ENCODE results near the gene AATK. TPM values are rescaled to one million over a fixed set of nuclear protein-coding genes. Genes with fewer than 3 reads are reported as not detected.

AATK gene
- total and polyA plus RNA-seq, 2 experiments from 2014 or later: 1.1 to 5.0 TPM

- no peak for TF ChIP-seq ZNF462 (CRISPR knock-in tag; IDR thresholded peaks at IDR 0.05)
- TF ChIP-seq STAT1 (IDR thresholded peaks at IDR 0.05; ENCODE audit: unreplicated experiment): no peak
- no peak for TF ChIP-seq CTCF (conservative IDR thresholded peaks at IDR 0.05; ENCODE audit: low read depth in 2 of 2)
- no peak for TF ChIP-seq NANOG (IDR thresholded peaks at IDR 0.05; ENCODE audit: borderline replicate concordance)
- TF ChIP-seq JUNB (IDR thresholded peaks at IDR 0.05; ENCODE audit: unreplicated experiment): no peak
- no peak for TF ChIP-seq EZH2phosphoT487 (IDR thresholded peaks at IDR 0.05; ENCODE audit: unreplicated experiment)
- no peak for TF ChIP-seq REST (IDR thresholded peaks at IDR 0.05; ENCODE audit: unreplicated experiment)
These were observed 18.5 kb upstream of the AATK start (continued) for GRCh38 chr17:81184555-81184954.

Data from GM23338 (cell line).